ENCODE data around the gene OGA.

DNA sequence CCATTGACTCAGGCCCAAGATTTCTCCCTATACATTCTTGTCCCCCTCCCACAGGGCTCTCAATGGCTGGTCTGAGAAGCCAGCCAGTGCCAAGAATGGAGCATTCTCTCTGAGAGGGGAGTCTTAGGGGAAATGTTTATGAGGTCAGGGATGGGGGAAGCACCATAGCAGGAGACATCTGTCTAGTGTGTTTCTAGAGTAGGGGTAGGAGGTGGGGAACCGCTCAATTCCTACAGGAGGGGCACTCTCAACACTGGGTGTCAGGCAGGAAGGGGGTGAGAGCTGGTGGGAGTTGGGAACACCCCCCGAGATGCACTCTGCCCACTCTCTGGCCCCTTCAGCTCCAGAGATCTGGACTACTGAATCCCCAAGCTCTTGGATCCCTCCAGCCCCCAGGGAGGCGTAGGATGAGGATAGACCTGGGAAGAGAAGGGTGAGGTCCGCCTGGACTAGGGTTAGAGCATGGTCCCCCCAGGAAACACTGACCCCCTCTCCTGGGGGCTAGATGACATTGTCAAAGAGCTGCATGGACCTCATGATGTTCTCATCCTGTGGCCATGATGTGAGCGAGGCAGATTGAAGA, 8.7 kb upstream of the OGA start:
- TF ChIP-seq EZH2 (IDR thresholded peaks at IDR 0.05; ENCODE audit: borderline replicate concordance), result no peak
- TF ChIP-seq, protein P1, sequence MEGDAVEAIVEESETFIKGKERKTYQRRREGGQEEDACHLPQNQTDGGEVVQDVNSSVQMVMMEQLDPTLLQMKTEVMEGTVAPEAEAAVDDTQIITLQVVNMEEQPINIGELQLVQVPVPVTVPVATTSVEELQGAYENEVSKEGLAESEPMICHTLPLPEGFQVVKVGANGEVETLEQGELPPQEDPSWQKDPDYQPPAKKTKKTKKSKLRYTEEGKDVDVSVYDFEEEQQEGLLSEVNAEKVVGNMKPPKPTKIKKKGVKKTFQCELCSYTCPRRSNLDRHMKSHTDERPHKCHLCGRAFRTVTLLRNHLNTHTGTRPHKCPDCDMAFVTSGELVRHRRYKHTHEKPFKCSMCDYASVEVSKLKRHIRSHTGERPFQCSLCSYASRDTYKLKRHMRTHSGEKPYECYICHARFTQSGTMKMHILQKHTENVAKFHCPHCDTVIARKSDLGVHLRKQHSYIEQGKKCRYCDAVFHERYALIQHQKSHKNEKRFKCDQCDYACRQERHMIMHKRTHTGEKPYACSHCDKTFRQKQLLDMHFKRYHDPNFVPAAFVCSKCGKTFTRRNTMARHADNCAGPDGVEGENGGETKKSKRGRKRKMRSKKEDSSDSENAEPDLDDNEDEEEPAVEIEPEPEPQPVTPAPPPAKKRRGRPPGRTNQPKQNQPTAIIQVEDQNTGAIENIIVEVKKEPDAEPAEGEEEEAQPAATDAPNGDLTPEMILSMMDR (IDR thresholded peaks at IDR 0.05; ENCODE audit: poor library complexity), result no peak
